Measurements from ENCODE around the gene EP400. TPM values are rescaled to one million over a fixed set of nuclear protein-coding genes. Genes with fewer than 3 reads are reported as not detected.
"Not testable (repeated sequence)": the region's sequence is repeated elsewhere in the genome, so short reads cannot be mapped to it uniquely, and the experiment has no call there.

Gene EP400
- total RNA-seq, 2 donors from 2014 or later, result 10.5 to 15.5 TPM

- Histone ChIP-seq H3K9me3 (no peaks in the 10 kb centered on the region), H3K27ac (no peak overlapping the region), H3K27me3 (no peaks in the 10 kb centered on the region), H3K4me3 (no peak overlapping the region), H3K4me1 (peaks cover 0 to 27% of the 10 kb centered on the region in 2 donors), H3K36me3 (peaks cover 6% of the 10 kb centered on the region)
- TF ChIP-seq CTCF (IDR thresholded peaks at IDR 0.05), result no peak
- DNase-seq (ENCODE audit: low spot score), result peak; percentile 47
Measured at GRCh38 chr12:131948166-131948712, 1.5 kb upstream of the EP400 start.

GRCh38 chr12:131948713-131949430, 870 bp upstream of the EP400 start:
- DNase-seq (ENCODE audit: low spot score), result peak; percentile 59
- peaks cover 0 to 27% of the 10 kb centered on the region in 2 donors for H3K4me1 ChIP-seq
- H3K27ac ChIP-seq, result peak overlapping the region; percentile 74 to 76
- H3K9me3 ChIP-seq, H3K27me3 ChIP-seq, H3K36me3 ChIP-seq: not testable (repeated sequence)
- peak overlapping the region in 1 of 2 donors; percentile 70 for H3K4me3 ChIP-seq

- no peak for TF ChIP-seq CTCF (IDR thresholded peaks at IDR 0.05)
- peak overlapping the region; percentile 74 to 76 for H3K27ac ChIP-seq
- peaks cover 0 to 27% of the 10 kb centered on the region in 2 donors for H3K4me1 ChIP-seq
- H3K9me3 ChIP-seq, result no peaks in the 10 kb centered on the region
- peak overlapping the region; percentile 70 to 82 for H3K4me3 ChIP-seq
- H3K27me3 ChIP-seq, result no peaks in the 10 kb centered on the region
- peak; percentile 56 for DNase-seq (ENCODE audit: low spot score)
- no peaks in the 10 kb centered on the region for H3K36me3 ChIP-seq
Measured at GRCh38 chr12:131950182-131950913, 606 bp downstream of the EP400 start.

- H3K4me3 ChIP-seq, H3K36me3 ChIP-seq, H3K9me3 ChIP-seq, H3K27me3 ChIP-seq, H3K27ac ChIP-seq: not testable (repeated sequence)
- DNase-seq (ENCODE audit: low spot score), result peak; percentile 7
- peaks cover 0 to 37% of the 10 kb centered on the region in 2 donors for H3K4me1 ChIP-seq
Measured at GRCh38 chr12:131953810-131954209, 4.1 kb downstream of the EP400 start.

DNA sequence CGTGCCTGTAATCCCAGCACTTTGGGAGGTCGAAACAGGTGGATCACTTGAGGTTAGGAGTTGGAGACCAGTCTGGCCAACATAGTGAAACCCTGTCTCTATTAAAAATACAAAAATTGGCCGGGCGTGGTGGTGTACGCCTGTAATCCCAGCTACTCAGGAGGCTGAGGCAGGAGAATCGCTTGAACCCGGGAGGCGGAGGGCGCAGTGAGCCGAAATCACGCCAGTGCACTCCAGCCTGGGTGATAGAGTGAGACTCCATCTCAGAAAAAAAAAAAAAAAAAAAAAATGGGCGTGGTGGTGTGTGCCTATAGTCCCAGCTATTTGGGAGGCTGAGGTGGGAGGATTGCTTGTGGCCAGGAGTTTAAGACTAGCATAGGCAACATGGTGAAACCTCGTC, 4.7 kb downstream of the EP400 start:
- H3K4me1 ChIP-seq, result peaks cover 0 to 39% of the 10 kb centered on the region in 2 donors
- not testable (repeated sequence) for DNase-seq (ENCODE audit: low spot score); H3K27me3 ChIP-seq; H3K36me3 ChIP-seq; H3K4me3 ChIP-seq; H3K9me3 ChIP-seq; H3K27ac ChIP-seq

DNA sequence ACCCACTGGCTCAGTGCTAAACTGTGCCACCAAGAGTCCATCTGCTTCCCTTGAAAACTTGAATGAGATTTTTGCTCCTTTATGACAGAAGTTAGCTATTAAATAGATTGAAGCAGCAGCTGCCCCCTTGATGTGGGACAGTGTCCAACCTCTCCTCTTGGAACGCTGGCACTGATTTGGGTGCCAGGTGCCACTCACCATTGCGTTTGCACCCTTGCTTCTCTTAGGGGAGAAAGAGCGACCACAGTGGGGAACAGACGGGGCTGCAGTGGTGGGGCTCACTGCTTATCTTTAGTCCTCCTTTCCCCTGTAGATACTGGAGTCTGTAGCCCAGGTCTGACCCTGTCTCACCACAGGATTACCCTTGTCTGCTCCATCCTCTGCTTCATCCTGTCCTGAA, 9.4 kb downstream of the EP400 start:
- H3K27me3 ChIP-seq, result no peaks in the 10 kb centered on the region
- H3K36me3 ChIP-seq, result peaks cover 9% of the 10 kb centered on the region
- no peak overlapping the region for H3K4me3 ChIP-seq
- TF ChIP-seq CTCF (IDR thresholded peaks at IDR 0.05), result no peak
- no peak overlapping the region for H3K27ac ChIP-seq
- DNase-seq (ENCODE audit: low spot score), result peak; percentile 28
- peaks cover 0 to 45% of the 10 kb centered on the region in 2 donors for H3K4me1 ChIP-seq
- no peaks in the 10 kb centered on the region for H3K9me3 ChIP-seq
